Measurements from ENCODE around the gene UQCC5. TPM values are rescaled to one million over a fixed set of nuclear protein-coding genes. Genes with fewer than 3 reads are reported as not detected.

Gene UQCC5
- total RNA-seq, 4 donors from 2014 or later = 1.7 to 7.7 (median 4.1) TPM

DNA sequence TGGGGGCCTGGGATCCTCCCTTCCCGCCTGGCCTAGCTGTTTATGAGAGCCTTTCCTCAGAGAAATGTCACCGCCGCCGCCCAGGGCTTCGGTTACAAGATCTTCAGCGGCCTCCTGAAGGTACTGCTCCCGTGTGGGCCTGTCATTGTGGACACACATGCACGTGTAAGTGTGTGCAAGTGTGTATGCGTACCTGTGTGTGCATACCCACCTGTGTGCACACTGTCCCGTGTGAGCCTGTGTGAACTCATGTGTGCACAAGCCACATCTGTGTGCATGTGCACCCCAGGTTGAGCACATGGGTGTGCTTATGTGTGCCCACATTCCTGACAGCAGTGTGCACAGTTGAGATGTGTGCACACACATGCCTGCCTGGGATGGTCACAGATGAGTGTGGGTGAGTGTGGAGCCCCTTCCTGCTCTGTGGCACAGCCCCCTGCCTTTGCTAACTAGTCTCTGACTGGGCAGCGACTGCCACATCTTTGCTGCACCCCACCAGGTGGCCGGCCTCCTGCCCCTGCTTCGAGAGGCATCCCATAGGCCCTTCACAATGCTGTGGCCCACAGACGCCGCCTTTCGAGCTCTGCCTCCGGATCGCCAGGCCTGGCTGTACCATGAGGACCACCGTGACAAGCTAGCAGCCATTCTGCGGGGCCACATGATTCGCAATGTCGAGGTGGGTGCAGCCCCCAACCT lies 16.8 kb upstream of the UQCC5 start:
- H3K9me3 ChIP-seq = no peaks in the 10 kb centered on the region
- TF ChIP-seq POLR2A (IDR thresholded peaks at IDR 0.05) = no peak
- TF ChIP-seq, protein P1, sequence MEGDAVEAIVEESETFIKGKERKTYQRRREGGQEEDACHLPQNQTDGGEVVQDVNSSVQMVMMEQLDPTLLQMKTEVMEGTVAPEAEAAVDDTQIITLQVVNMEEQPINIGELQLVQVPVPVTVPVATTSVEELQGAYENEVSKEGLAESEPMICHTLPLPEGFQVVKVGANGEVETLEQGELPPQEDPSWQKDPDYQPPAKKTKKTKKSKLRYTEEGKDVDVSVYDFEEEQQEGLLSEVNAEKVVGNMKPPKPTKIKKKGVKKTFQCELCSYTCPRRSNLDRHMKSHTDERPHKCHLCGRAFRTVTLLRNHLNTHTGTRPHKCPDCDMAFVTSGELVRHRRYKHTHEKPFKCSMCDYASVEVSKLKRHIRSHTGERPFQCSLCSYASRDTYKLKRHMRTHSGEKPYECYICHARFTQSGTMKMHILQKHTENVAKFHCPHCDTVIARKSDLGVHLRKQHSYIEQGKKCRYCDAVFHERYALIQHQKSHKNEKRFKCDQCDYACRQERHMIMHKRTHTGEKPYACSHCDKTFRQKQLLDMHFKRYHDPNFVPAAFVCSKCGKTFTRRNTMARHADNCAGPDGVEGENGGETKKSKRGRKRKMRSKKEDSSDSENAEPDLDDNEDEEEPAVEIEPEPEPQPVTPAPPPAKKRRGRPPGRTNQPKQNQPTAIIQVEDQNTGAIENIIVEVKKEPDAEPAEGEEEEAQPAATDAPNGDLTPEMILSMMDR (IDR thresholded peaks at IDR 0.05) = no peak
- H3K27ac ChIP-seq = no peak overlapping the region
- H3K4me3 ChIP-seq = no peak overlapping the region
- no peaks in the 10 kb centered on the region for H3K27me3 ChIP-seq
- H3K36me3 ChIP-seq = no peaks in the 10 kb centered on the region
- H3K4me1 ChIP-seq = no peaks in the 10 kb centered on the region
- no peak for DNase-seq

- Histone ChIP-seq H3K36me3 (no peaks in the 10 kb centered on the region), H3K9me3 (no peaks in the 10 kb centered on the region)
- TF ChIP-seq, protein P1 (IDR thresholded peaks at IDR 0.05) = no peak
- TF ChIP-seq POLR2A (IDR thresholded peaks at IDR 0.05) = no peak
Measured at GRCh38 chr3:52520141-52520667, 16.2 kb upstream of the UQCC5 start.

GRCh38 chr3:52520716-52521487 lies 15.5 kb upstream of the UQCC5 start:
- Histone ChIP-seq H3K9me3 (no peaks in the 10 kb centered on the region), H3K4me1 (no peaks in the 10 kb centered on the region), H3K27ac (no peak overlapping the region), H3K27me3 (no peaks in the 10 kb centered on the region), H3K36me3 (no peaks in the 10 kb centered on the region), H3K4me3 (no peak overlapping the region)
- TF ChIP-seq, protein P1 (IDR thresholded peaks at IDR 0.05) = no peak
- no peak for TF ChIP-seq POLR2A (IDR thresholded peaks at IDR 0.05)
- no peak for DNase-seq

More at GRCh38 chr3:52520141-52520667, 16.2 kb upstream of the UQCC5 start:
- H3K27me3 ChIP-seq = no peaks in the 10 kb centered on the region
- H3K4me1 ChIP-seq = no peaks in the 10 kb centered on the region
- no peak for DNase-seq
- no peak overlapping the region for H3K4me3 ChIP-seq
- H3K27ac ChIP-seq = no peak overlapping the region

DNA sequence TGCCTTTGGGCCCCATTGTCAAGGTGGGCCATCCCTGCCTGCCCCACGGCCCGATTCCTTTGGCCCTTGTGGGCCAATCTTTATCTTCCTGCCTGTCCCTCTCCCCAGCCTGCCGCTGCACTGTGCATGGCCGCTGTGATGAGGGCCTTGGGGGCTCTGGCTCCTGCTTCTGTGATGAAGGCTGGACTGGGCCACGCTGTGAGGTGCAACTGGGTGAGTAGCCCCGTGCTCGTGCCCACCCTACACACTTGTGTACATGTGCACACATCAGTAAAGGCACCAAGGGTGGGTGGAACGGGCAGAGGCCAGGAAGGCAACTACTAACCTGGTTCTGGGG lies 14.9 kb upstream of the UQCC5 start:
- no peaks in the 10 kb centered on the region for H3K9me3 ChIP-seq
- H3K36me3 ChIP-seq = no peaks in the 10 kb centered on the region
- no peak for DNase-seq
- H3K27me3 ChIP-seq = no peaks in the 10 kb centered on the region
- TF ChIP-seq, protein P1 (IDR thresholded peaks at IDR 0.05) = no peak
- TF ChIP-seq POLR2A (IDR thresholded peaks at IDR 0.05) = no peak
- no peak overlapping the region for H3K27ac ChIP-seq
- H3K4me3 ChIP-seq = no peak overlapping the region
- no peaks in the 10 kb centered on the region for H3K4me1 ChIP-seq

GRCh38 chr3:52521881-52522650 lies 14.3 kb upstream of the UQCC5 start:
- Histone ChIP-seq H3K27ac (no peak overlapping the region), H3K9me3 (no peaks in the 10 kb centered on the region), H3K4me1 (no peaks in the 10 kb centered on the region), H3K27me3 (no peaks in the 10 kb centered on the region), H3K4me3 (no peak overlapping the region), H3K36me3 (no peaks in the 10 kb centered on the region)
- no peak for TF ChIP-seq POLR2A (IDR thresholded peaks at IDR 0.05)
- TF ChIP-seq, protein P1 (IDR thresholded peaks at IDR 0.05) = no peak
- DNase-seq = no peak

Measured in Peyer's patch (tissue), 4 donors.